Brain microvascular endothelial cell (primary cell): Measurements from ENCODE around the gene TMEM187.

Experiments used
- DNase-seq: peaks from one replicate; pipeline ENCODE4 v3.0.0-alpha.2; 2020
- H3K27ac ChIP-seq: fragments of 250-450 bp; sonication (Bioruptor Pico); 2 replicates; pipeline ENCODE4 v1.5.1; 2020; ENCODE audit warnings: mild to moderate bottlenecking, moderate library complexity
- H3K27me3 ChIP-seq: fragments of 250-450 bp; sonication (Bioruptor Pico); replicated peaks from 2 replicates; pipeline ENCODE4 v1.5.1; 2020; ENCODE audit warnings: mild to moderate bottlenecking
- H3K36me3 ChIP-seq: fragments of 250-450 bp; sonication (Bioruptor Pico); replicated peaks from 2 replicates; pipeline ENCODE4 v1.5.1; 2020; ENCODE audit warnings: mild to moderate bottlenecking
- H3K4me3 ChIP-seq: 2 replicates; pipeline ENCODE4 v1.5.1; 2011; ENCODE audit warnings: low read depth, mild to moderate bottlenecking, control low read depth, low read length, moderate library complexity
- in situ Hi-C: cut with HindIII; loops from 2 replicates; pipeline ENCODE4 v1.10.0; 2017; ENCODE audit warnings: low sequenced_read_pairs, low pct_ligation_motif_present
- TF ChIP-seq, protein P1 (sequence below): IDR thresholded peaks from 2 replicates; pipeline ENCODE4 v1.5.1; 2011; ENCODE audit warnings: low read depth, mild to moderate bottlenecking, moderate library complexity, low read length, control low read depth, inconsistent platforms; ENCODE audit errors: missing control alignments

Gene TMEM187

DNA sequence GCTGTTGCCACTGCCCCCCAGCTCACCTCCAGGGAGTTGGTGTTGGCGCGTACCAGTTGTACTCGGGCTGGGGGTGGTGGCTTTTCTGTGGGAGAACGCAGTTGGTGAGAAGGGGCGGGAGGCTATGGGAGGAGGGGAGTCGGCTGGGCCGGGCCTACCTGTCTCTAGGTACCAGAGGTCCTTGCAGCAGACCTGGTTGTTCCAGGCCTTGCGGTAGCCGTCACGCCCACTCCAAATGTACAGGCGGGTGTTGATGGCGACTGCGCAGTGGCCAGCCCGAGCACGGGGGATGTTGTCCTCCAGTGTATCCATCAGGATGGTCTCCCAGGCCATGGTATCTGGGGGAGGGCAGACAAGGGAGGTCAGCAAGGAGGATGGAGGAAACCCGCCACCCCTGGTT lies 12.5 kb upstream of the TMEM187 start:
- Histone ChIP-seq H3K27me3 (no peaks in the 10 kb centered on the region), H3K4me3 (no peak overlapping the region), H3K27ac (no peak overlapping the region), H3K36me3 (peaks cover 74% of the 10 kb centered on the region)
- in situ Hi-C loops: no loop called here
- TF ChIP-seq, protein P1, sequence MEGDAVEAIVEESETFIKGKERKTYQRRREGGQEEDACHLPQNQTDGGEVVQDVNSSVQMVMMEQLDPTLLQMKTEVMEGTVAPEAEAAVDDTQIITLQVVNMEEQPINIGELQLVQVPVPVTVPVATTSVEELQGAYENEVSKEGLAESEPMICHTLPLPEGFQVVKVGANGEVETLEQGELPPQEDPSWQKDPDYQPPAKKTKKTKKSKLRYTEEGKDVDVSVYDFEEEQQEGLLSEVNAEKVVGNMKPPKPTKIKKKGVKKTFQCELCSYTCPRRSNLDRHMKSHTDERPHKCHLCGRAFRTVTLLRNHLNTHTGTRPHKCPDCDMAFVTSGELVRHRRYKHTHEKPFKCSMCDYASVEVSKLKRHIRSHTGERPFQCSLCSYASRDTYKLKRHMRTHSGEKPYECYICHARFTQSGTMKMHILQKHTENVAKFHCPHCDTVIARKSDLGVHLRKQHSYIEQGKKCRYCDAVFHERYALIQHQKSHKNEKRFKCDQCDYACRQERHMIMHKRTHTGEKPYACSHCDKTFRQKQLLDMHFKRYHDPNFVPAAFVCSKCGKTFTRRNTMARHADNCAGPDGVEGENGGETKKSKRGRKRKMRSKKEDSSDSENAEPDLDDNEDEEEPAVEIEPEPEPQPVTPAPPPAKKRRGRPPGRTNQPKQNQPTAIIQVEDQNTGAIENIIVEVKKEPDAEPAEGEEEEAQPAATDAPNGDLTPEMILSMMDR: no peak
- DNase-seq: no peak

- Histone ChIP-seq H3K27me3 (no peaks in the 10 kb centered on the region), H3K4me3 (no peak overlapping the region), H3K36me3 (peaks cover 68% of the 10 kb centered on the region), H3K27ac (no peak overlapping the region)
- DNase-seq: no peak
- in situ Hi-C loops: no loop called here
- TF ChIP-seq, protein P1: no peak
Observed at GRCh38 chrX:153960786-153961185, 11.8 kb upstream of the TMEM187 start.

DNA sequence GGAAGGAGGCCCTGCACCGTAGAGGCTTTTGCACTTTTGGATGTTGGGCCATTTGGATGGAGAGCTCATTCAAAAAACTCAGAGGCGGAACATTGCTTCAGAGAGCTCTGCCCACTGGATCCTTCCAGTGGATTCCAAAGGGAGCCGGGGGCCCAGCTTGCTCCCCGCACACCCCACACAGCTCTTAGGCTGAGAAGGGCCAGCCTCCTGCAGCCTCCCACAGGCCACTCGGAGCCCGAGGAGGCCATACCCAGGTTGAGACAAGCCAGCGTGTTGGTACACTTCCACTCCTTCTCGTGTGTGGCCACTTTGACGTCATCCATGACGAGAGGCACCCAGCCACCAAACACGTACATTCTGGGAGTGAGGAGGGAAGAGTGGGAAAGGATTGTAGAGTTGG lies 11.3 kb upstream of the TMEM187 start:
- Histone ChIP-seq H3K36me3 (peaks cover 63% of the 10 kb centered on the region), H3K27me3 (no peaks in the 10 kb centered on the region), H3K4me3 (no peak overlapping the region), H3K27ac (no peak overlapping the region)
- in situ Hi-C loops: no loop called here
- TF ChIP-seq, protein P1: no peak
- no peak for DNase-seq

GRCh38 chrX:153963546-153963945 lies 9.0 kb upstream of the TMEM187 start:
- H3K27me3 ChIP-seq: no peaks in the 10 kb centered on the region
- DNase-seq: no peak
- H3K27ac ChIP-seq: no peak overlapping the region
- TF ChIP-seq, protein P1: no peak
- H3K4me3 ChIP-seq: no peak overlapping the region
- in situ Hi-C loops: no loop called here
- H3K36me3 ChIP-seq: peaks cover 46% of the 10 kb centered on the region

GRCh38 chrX:153964105-153964504 lies 8.4 kb upstream of the TMEM187 start:
- TF ChIP-seq, protein P1: no peak
- Histone ChIP-seq H3K27me3 (no peaks in the 10 kb centered on the region), H3K36me3 (peaks cover 44% of the 10 kb centered on the region), H3K4me3 (no peak overlapping the region), H3K27ac (no peak overlapping the region)
- DNase-seq: no peak
- in situ Hi-C loops: no loop called here

- in situ Hi-C loops: no loop called here
- Histone ChIP-seq H3K27ac (no peak overlapping the region), H3K36me3 (peaks cover 33% of the 10 kb centered on the region), H3K27me3 (no peaks in the 10 kb centered on the region), H3K4me3 (no peak overlapping the region)
- TF ChIP-seq, protein P1: no peak
- no peak for DNase-seq
Observed at GRCh38 chrX:153965406-153965805, 7.1 kb upstream of the TMEM187 start.
